GM21576 (cell line): ENCODE results near the gene PLS1.

Experiments used
- ATAC-seq: cut with Tn5 transposase; IDR thresholded peaks from one replicate; pipeline ENCODE4 v1.9.1; 2021; ENCODE audit warnings: mild to moderate bottlenecking, moderate library complexity; ENCODE audit not compliant: unreplicated experiment

Gene PLS1

GRCh38 chr3:142636050-142636449 lies 39.9 kb downstream of the PLS1 start:
- ATAC-seq: no peak

GRCh38 chr3:142636664-142637063 lies 40.5 kb downstream of the PLS1 start:
- no peak for ATAC-seq

- no peak for ATAC-seq
Measured at GRCh38 chr3:142638291-142638690, 42.1 kb downstream of the PLS1 start.

- no peak for ATAC-seq
Measured at GRCh38 chr3:142641504-142641903, 45.3 kb downstream of the PLS1 start.

- no peak for ATAC-seq
Measured at GRCh38 chr3:142642956-142643355, 46.8 kb downstream of the PLS1 start.

- no peak for ATAC-seq
Measured at GRCh38 chr3:142644502-142644901, 48.3 kb downstream of the PLS1 start.

GRCh38 chr3:142645236-142645793 lies 49.1 kb downstream of the PLS1 start:
- ATAC-seq: no peak

GRCh38 chr3:142646020-142646785 lies 50.0 kb downstream of the PLS1 start:
- no peak for ATAC-seq

GRCh38 chr3:142647856-142648255 lies 51.7 kb downstream of the PLS1 start:
- ATAC-seq: no peak

GRCh38 chr3:142648950-142649349 lies 52.8 kb downstream of the PLS1 start:
- ATAC-seq: no peak

GRCh38 chr3:142650001-142650693 lies 54.0 kb downstream of the PLS1 start:
- no peak for ATAC-seq

- no peak for ATAC-seq
Measured at GRCh38 chr3:142651711-142652110, 55.5 kb downstream of the PLS1 start.

GRCh38 chr3:142652826-142653292 lies 56.7 kb downstream of the PLS1 start:
- ATAC-seq: no peak

- ATAC-seq: no peak
Measured at GRCh38 chr3:142656575-142656974, 60.4 kb downstream of the PLS1 start.

- no peak for ATAC-seq
Measured at GRCh38 chr3:142657033-142657432, 60.8 kb downstream of the PLS1 start.

GRCh38 chr3:142660383-142660782 lies 64.2 kb downstream of the PLS1 start:
- no peak for ATAC-seq

GRCh38 chr3:142660893-142661292 lies 64.7 kb downstream of the PLS1 start:
- no peak for ATAC-seq

GRCh38 chr3:142663865-142664264 lies 67.7 kb downstream of the PLS1 start:
- ATAC-seq: no peak

- no peak for ATAC-seq
Measured at GRCh38 chr3:142664311-142664710, 68.1 kb downstream of the PLS1 start.

GRCh38 chr3:142664819-142665218 lies 68.6 kb downstream of the PLS1 start:
- ATAC-seq: no peak

- ATAC-seq: no peak
Measured at GRCh38 chr3:142670120-142670519, 73.9 kb downstream of the PLS1 start.

GRCh38 chr3:142676151-142676550 lies 80.0 kb downstream of the PLS1 start:
- ATAC-seq: no peak
